ENCODE results near the gene MPPED1. TPM values are rescaled to one million over a fixed set of nuclear protein-coding genes. Genes with fewer than 3 reads are reported as not detected.

The MPPED1 gene
- total RNA-seq, 1 donor from 2014 or later, result 4.4 TPM

DNA sequence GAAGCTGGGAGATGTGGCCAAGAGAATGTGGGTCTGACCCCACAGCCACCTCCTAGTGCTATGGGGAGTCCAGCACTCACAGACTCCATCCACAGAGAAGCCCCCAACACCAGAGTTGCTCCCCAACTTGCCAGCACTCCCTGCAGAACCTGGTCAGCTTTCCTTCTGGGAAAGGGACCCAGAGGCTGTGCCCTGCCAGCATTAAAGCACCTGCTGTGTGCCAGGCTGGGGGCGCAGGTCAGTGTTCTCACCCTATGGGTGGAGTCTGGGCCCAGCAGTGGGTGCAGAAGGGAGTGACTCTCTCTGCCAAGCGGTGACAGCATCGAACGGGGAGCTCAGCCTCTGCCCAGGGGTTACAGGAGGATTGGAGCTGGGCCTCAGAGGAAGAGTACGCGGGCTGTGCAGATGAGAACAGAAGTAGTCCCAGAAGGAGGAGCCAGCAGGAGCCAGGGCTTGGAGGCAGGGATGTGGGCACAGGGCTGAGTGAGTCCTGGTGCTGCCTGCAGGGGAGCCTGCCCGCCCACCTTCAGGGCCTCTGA lies 114.4 kb downstream of the MPPED1 start:
- no peak for DNase-seq

DNA sequence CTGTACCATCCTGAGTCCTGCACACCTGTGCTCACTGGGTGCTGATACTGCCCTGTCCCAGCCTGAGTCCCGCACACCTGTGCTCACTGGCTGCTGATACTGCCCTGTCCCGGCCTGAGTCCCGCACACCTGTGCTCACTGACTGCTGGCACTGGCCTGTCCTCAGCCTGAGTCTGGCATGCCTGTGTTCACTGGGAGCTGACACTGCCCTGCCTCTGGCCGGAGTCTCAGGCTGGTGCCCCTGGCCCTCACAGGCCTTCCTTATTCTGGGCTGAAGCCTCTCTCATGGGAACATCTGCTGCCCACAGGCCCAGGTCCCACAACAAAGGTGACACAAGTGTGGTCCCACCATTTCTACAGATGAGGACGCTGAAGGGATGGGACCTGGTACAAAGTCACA lies 115.1 kb downstream of the MPPED1 start:
- DNase-seq, result no peak

DNA sequence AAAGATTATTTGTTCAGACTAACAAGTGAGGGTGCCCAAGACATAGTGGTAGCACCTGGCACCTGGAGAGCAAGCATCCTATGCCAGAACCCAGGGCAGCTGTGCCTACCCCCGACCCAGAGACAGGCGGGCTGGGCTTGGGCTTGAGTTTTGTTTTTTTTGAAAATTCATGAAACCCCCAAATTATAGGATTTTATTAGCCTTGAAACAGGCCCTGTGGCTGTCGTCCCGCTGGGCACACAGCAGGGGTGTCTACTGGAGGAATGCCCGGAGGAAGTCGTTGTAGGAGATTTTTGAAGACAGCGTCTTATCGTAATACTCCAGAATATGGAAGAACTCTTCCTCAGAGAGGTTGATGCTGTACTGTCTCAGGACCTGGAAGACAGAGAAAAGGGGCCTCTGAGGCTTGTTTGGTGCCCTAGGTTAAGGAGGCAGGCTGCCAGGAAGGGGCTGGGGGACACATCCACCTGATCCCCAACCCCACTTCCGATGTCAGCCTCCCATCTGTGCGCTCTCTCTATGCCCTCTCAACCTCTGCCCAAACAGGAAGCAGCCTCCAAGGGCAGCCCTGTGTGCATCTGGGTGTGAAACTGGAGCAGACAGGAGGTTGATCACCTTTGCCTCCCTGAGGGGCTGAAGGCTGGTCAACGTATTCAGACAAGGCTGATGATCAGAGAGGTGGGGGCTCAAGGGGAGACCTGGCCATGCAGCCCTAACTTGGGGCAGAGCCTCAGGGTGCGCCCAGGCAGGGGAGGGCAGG lies 117.0 kb downstream of the MPPED1 start:
- no peak for DNase-seq

DNA sequence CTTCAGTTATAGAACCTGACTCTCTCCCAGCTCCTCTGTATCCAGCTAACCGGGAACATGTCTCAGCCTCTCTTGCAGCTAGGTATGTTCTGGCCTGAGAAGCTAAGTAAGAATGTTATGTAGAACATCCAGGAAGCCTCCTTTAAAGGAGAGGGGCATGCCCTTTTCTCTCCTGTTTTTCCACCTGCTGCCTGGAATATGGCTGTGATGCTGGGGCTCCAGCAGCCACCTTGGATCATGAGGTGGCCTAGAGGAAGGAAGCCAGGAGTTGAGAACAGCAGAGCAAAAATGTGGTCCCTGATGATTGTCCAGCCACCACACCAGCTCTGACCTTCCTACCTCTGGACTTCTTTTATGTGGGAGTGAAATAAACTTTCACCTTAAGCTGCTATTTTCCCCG lies 117.6 kb downstream of the MPPED1 start:
- DNase-seq, result no peak

DNA sequence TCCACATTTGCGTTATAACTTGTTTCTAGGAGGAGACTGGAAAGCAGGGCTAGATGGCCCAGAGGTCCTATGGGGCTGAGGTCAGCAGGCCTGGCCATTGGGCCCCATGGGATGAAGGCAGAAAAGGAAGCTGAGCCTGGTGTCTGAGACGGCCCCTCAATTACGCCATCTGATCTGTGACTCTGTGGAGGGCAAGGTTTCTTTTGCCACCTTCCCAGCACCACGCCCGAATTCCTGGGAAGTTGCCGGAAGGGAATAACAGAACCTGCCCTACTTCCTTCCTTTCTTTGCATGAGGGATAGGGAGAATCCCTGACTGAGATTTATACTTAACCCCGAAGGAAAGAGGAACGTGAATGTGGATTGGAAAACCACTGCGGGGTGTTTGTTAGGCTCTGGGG lies 118.1 kb downstream of the MPPED1 start:
- DNase-seq, result no peak

DNA sequence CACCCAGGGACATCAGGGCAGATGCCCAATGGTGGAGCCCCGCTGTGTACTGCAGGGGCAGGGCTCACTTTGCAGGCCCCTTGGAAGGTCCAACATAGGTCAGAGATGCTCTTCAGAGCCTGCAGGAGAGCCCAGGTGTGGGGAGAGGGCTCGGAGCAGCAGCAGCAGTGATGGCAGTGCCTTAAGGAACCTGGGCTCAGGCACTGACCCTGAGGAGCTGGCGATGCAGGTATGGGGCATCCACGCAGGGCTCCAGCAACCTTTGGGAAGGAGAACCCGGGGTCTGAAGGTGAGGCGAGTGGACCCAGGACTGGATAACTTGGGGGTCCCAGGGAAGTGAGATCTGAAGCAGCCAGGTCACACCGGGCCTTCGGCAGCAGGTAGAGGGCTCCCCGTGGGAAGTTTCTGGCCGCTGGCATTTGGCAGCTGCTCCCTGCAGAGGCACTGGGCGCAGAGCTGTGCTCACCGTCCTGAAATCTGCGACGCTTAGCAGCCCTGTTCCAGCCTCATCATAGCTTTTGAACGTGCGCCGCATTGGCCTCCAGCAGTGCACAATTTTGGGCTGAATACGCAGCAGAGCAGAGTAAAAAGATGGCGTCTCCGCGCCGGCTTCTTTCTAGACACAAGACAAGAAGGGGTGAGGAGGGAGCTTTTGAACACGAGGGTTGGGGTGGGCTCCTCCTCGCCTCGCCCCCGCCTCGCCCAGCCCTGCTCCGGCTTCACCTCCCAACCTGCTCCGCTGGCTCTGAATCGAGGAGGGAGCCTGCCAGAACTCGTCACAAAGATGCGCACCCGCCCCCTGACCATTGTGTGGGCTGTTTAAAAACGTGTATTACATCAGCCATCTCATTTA lies 118.8 kb downstream of the MPPED1 start:
- DNase-seq, result peak; percentile 37

DNA sequence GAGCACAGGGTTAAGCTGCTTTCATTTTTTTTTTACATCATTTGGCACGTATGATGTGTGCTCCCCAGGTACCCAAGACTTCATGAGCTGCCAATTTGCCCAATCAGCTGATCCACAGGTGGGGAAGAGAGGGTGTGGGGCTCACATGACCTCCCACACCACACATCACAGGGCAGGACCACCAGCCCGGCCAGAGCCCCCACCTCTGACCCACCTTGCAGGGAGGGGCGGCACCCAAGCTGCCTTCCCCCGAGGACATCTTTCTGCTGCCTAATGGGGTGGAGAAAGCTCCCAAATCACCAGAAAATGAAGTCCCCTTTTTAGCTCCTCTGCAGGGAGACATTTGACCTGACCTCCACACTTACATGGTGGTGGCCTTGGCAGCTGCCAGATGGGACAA lies 119.8 kb downstream of the MPPED1 start:
- no peak for DNase-seq

DNA sequence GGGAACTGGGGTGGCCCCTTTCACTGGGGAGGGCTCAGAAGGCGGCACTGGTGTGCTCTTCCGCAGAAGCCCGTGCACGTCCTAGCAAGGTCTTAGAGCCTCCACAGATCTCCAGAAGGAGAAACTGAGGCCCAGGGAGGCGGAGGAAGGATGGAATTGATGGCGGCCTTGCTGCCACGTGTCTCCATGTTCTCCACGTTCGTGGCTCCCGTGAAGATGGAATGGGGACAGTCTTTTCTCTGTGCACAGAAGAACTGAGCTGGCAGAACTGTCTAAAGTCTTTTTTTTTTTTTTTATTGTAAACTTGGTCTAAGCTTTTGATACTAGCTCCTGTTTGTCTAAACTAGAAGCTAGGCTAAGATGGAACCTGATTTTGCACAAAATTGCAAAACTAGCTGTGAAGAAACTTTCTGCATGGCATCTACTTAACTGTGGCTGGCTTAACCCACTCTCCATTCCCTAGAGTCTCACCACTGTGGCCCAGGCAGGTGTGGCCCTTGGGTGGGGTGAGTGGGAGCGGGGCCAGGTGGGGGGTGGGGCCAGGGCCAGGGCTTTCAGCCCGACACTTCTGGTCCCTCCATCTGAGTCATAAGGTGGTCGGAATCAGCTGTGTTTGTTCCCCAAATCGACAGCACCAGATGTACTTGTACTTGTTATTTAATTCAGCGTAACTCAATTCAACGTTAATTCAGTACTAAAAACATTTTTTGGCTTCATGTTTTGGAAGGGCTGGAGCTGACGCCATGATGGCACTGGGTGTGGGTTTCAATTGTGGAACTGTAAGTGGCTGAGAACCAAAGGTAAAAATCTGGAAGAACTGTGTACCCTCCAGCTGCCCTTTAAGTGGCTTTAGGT lies 120.7 kb downstream of the MPPED1 start:
- peak; percentile 31 for DNase-seq

DNA sequence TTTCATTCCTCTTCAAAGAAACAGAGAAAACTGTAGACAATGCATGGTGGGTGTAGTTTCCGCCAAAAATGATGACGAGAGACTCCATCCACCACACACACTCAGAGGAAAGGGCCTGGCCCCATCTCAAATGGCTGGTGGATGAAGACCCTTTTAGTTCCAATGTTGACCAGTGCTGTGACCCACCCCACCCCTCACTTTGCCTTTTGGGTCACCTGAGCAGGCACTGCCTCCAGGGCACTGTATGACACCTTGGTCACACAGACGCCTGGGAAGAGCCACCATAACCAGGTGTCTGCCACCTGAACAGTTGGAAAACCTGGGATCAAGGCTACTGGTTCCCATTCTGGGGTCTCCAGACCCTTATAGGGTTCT lies 121.3 kb downstream of the MPPED1 start:
- DNase-seq, result no peak

DNA sequence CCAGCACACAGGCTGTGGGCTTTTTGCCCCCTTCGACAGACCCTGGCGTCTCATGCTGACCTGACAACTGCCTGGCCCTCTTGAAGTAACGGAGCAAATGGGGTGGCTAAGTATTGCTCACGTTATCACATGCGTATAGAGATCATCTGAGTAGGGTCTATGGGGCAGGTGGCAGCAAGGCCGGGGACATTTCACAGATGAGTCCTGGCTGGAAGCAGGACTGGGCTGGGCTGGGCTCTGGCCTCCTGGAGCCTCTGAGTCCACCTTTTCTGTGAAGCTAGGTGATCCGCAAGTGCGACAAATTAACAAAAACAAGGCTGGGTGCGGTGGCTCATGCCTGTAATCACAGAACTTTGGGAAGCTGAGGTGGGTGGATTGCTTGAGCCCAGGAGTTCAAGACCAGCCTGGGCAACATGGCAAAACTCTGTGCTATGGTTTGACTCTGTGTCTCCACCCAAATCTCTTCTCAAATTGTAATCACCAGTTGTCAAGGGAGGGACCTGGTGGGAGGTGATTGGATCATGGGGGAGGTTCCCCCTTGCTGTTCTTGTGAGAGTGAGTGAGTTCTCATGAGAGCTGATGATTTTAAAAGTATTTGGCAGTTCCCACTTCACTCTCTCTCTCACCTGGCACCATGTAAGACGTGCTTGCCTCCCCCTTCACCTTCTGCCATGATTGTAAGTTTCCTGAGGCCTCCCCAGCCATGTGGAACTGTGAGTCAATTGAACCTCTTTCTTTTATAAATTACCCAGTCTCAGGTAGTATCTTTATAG lies 122.0 kb downstream of the MPPED1 start:
- DNase-seq, result no peak

DNA sequence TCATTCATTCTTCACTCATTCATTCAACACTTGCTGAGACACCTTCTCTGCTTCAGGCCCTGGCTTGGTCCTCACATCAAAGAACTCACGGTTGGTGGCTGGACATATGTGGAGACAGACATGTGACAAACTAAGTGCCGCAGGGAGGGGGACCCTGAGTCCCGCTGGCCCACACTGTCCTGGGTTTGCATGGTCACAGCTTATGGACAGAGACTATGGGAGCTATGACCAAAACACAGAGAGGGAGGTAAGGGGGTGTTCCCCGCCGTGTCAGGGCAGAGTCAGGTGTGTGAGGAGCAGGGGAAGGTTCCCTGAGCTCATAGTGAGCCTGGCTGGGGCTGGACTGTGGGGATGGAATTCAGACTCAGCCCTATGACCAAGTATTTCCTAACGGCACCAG lies 123.1 kb downstream of the MPPED1 start:
- DNase-seq, result no peak

DNA sequence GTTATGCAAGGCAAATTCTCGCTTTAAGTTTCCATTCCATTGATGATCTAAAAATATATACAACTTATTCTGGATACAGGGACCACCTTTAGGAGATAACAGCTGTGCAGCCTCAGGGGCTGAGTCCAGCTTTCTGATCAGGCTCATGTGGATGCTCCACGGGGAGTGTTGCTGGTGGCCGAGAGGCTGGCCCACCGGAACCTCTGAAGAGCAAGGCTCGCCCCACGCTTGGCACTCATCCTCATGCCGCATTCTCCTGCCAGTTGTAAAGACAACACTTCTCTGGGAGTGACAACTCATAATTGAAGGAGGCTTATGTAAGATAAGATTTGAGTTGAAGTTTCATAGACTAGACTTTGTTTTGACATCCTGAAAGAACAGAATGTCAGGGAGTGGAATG lies 123.5 kb downstream of the MPPED1 start:
- DNase-seq, result no peak

DNA sequence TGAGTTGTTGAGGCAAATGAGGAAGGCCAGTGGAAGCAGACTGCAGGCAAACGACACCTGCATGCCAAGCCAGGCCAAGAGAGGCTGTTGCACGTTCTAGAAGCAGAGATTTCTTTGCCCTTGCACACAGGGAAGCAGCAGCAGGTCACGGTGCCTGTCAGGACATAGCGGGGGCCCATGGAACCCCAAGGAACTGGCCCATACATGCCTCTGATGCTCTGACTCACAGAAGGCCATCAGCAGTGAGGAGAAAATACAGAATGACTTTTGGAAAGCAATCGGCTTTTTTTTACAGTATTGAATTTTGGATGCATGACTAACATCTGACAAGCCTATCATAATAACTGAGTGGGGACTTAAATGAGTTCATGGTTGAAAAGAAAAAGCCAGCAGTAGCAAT lies 123.9 kb downstream of the MPPED1 start:
- no peak for DNase-seq

DNA sequence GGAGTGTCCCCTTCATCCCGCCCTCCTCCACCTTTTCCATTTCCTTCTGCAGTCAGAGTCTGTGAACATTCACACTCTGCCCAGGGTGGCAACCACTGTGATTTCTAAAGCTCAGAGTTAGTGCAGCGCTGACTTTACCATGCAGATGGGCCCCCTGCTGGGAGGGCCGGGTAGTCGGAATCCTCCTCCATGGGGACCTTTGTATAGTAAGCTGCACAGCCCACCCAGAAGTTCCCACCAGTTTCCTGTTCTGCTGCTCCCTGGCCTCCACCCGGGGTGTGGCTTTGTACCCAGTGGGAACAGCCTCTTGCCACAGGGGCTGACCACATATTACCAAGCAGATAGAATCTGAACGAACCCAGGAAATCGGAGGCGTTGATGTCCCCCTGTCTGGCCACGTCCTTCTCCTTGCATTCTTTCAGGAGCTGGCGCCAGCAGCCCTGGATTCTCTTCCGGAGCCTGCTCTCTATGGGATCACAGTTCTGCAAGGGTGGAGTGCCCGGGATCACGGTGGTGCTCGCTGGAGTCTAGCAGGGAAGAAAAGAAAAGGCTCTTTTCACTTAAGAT lies 125.3 kb downstream of the MPPED1 start:
- no peak for DNase-seq

DNA sequence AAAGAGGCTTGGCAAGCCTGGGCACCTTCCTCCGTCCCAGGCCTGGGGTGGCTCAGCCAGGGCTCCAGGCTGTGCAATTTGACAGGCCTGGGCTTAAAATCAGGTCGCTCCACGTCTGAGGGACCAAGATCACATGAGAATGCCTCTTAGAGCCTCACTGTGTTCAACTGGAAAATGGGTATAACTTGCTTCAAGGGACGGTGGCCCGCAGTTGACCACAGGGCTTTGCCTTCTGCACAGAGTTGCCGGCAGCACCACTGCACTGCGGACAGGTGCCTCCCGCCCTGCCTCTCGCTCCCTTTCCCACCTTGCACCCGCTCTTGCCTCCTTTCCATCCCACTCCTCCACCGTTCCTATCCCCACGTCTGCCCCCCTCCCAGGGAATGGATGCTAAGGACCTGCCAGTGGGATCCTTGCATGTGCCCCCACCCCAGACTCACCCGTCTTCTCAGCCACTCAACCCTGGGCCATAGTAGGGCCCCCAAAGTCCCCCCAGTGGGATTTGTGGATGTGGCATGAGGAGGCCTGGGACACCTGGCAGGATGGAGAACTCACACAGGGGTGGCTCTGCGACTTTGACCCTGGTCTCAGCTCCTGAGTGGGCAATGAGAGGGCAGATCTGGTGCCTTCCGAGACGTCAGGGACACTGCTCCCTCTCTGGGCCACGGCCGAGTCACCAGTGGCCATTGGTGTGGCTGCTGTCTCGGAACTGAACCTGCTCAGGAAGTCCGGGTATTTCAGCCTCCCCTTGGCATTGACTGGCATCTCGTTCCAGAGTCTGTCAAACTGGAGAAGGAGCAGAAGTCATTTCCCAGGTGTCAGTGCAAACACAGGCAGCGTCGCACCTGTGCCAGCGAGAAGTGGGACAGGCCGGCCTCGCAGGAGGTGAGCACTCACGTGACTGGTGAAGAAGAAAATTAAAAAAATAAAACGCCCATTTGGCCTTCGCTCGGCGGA lies 128.0 kb downstream of the MPPED1 start:
- no peak for DNase-seq

DNA sequence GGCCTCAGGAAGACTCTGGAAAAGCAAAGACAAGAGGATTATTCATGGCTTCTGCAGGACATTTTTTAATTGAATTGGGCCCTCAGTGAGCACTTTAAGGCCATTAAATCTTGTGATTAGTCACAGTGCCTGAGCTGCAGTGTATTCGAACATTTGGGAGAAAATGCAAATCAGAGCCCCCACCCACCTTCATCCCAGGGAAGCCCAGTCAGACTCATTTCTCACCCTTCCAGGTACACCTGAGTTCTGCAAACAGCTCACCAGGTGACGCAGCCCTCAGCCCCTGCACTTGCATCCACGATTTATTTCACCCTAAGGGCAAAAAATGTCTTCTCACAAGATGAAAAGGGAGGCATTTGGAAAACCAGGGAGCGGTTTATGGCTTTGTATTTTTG lies 128.7 kb downstream of the MPPED1 start:
- no peak for DNase-seq

DNA sequence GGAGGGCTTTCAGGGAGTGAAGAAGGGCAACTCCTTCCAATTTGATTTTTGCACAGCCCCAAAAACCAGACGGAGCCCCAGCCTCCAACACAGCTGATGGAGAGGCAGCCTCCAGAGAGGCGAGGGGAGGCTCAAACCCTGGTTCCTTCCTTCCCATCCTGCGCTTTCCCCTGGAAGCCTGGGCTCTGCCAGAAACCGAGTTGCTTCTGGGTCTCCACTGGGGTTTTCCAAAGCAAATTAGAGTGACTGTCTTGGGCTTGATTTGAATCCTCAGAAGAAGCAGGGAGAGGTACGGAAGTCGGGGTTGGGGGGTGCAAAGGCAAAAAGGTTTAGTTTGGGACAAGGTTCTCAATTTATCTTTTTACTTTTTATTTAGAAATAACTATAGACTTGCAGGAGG lies 129.2 kb downstream of the MPPED1 start:
- DNase-seq, result no peak

DNA sequence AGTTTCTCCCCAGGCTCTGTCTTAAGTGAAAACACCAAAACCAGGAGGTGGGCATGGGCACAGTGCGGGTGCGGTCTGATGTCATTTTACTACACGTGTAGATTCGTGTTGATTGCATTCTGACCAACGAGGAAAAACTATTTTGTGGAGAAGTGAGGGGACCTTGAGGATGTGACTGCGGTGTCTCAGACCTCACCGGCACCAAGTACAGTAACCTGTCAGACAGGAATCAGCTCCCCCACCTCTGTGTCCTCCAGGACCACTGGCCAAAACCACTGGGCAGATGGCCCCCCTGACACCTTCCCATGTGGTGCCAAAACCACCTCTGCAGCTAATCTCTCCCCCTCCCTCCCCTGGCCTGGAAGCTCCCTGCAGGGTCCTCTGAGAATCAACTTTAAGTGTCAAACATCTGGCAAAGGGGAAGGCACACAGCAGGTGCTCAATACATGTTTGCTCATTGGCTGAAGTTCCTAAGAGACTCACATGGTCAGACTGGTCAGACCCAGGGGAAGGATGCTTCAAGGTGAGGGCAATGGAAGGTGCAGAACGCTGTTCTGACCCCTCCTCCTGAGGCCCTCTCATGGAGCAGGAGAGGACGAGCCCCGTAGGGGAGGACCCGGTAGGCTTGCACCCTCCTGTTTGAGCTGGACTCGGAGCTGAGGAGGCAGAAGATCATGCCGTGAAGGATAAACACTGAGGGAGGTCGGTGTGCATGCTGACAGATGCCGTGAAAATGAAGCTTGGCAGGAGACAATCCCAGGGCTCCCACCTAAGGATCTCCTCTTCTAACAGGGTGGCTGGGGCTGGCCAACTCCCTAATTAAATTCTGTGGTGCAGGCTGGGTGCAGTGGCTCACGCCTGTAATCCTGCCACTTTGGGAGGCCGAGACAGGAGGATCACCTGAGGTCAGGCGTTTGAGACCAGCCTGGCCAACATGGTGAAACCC lies 129.9 kb downstream of the MPPED1 start:
- DNase-seq, result no peak
